GM12891 (cell line): ENCODE data around the gene NXF1. TPM values are rescaled to one million over a fixed set of nuclear protein-coding genes. Genes with fewer than 3 reads are reported as not detected.

ENCODE experiments used
- DNase-seq: peaks from one replicate; pipeline ENCODE4 v3.0.0; 2011; ENCODE audit warnings: low spot score; ENCODE audit not compliant: insufficient read length
- FAIRE-seq: peaks from 2 replicates; lab custom pipeline; 2011; peaks lifted over from hg19 to GRCh38; lab: Jason Lieb, UNC
- PAX5 ChIP-seq: IDR thresholded peaks from 2 replicates; pipeline ENCODE4 v1.6.1; 2011; ENCODE audit warnings: low read length, moderate library complexity, mild to moderate bottlenecking; ENCODE audit not compliant: insufficient read depth, severe bottlenecking
- POLR2A ChIP-seq: IDR thresholded peaks from 2 replicates; pipeline ENCODE4 v1.6.1; 2011; ENCODE audit warnings: low read depth, low read length, control low read depth
- POLR2AphosphoS5 ChIP-seq: IDR thresholded peaks from 2 replicates; pipeline ENCODE4 v1.6.1; 2011; ENCODE audit warnings: low read depth, low read length, control low read depth
- POU2F2 ChIP-seq: IDR thresholded peaks from 2 replicates; pipeline ENCODE4 v1.6.1; 2011; ENCODE audit warnings: low read depth, mild to moderate bottlenecking, control low read depth, low read length, moderate library complexity
- SPI1 ChIP-seq: IDR thresholded peaks from 2 replicates; pipeline ENCODE4 v1.6.1; 2011; ENCODE audit warnings: low read depth, low read length, control low read depth
- TAF1 ChIP-seq: IDR thresholded peaks from 2 replicates; pipeline ENCODE4 v1.6.1; 2011; ENCODE audit warnings: low read depth, low read length, control low read depth
- polyA plus RNA-seq: library from polyadenylated mRNA; unstranded; fragments of >200 nt; gene quantifications from one replicate; pipeline ENCODE4 v1.2.1, GENCODE V29; 2012; ENCODE audit warnings: low read depth, missing spikeins, inconsistent platforms; ENCODE audit not compliant: missing spikeins

Gene NXF1
- polyA plus RNA-seq: 62.7 TPM

DNA sequence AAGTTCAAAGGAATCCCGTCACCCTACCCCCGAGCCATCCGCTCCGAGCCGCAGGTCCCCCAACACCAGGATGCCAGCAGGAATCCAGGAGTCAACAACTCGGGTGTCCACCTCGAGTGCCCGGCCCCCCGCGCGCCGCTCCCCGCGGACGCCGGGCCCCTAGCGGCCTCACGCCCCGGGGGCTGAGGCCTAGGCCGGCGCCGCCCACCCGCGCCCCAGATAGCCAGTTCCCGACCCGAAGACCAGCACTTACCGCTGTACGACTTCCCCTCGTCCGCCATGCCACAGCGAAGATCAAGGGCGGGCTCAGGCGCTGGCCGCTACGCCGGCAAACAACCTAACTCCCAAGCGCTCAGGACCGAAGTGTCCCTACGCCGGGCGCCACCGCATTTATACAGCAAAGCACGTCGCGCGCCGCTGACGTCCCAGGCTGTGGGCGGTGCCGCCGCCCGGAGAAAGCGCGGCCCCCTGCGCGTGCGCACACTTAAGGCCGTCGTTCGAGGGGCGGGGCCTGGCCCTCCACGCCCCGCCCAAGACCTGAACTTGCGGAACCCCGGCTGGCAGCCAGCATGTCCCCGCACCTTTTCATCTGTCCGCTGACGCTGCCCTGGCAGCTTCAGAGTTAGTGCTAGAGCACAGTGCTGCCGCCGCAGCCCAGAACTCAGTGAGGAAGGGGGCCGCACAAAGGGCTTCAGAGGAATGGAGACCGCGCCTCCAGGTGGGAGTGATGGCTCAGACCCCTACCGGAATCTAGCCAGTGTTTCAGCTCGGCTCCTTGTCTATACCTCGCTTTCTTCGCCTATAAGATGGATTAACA, at the start of gene NXF1:
Gene NXF1 (minus strand): TSS at position 365 of the 817 bp plus-strand sequence. CDS start 84 bp downstream, at position 281.
- FAIRE-seq (peak; percentile 97), DNase-seq (peak; percentile 92)
- TF ChIP-seq POU2F2: peak; percentile 98
- TF ChIP-seq SPI1: no peak
- TF ChIP-seq POLR2A: peak; percentile 100
- peak; percentile 99 for TF ChIP-seq TAF1
- peak; percentile 100 for TF ChIP-seq POLR2AphosphoS5
- TF ChIP-seq PAX5: peak; percentile 59

DNA sequence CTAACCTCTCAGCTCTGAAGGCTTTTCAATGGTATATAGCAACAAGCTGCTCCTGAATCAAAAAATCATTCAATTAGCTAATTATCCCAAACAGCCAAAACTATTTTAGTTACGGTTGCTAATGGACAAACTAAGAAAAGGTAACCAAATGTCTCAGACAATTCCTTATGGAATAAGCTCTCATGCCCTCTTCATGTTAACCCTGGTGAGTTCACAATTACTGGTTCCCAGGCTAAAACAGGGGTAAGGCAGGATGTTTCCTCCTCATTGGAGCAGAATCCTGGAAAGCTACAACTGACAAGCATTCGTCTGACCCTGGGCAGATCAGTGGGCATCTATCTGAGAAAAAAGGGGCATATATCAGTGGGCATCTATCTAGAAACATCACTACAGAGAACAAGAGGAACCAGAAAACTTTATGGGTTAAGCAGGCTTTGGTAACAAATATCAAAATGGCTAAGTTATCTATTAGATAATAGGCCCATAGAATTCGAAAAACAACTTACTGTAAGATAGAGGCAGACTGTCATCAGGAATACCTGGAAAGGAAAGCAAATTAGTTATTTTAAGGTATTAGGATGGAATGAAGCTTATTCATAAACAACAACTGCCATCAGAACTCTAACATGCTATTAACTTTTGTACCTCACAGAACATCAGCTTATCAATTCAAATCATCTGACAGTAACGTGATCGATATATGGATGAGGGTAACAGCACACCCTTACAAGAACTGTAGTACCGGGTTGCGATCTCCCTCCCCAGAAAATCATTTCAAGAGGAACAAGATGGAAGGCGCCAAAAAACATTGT, 49.0 kb upstream of the NXF1 start:
- TF ChIP-seq TAF1 (no peak), POU2F2 (no peak), POLR2A (no peak; the same call in 1 of the 2 replicates), POLR2AphosphoS5 (peak; percentile 40; the same call in 1 of the 2 replicates), SPI1 (no peak), PAX5 (no peak)
- FAIRE-seq: no peak
- no peak for DNase-seq

DNA sequence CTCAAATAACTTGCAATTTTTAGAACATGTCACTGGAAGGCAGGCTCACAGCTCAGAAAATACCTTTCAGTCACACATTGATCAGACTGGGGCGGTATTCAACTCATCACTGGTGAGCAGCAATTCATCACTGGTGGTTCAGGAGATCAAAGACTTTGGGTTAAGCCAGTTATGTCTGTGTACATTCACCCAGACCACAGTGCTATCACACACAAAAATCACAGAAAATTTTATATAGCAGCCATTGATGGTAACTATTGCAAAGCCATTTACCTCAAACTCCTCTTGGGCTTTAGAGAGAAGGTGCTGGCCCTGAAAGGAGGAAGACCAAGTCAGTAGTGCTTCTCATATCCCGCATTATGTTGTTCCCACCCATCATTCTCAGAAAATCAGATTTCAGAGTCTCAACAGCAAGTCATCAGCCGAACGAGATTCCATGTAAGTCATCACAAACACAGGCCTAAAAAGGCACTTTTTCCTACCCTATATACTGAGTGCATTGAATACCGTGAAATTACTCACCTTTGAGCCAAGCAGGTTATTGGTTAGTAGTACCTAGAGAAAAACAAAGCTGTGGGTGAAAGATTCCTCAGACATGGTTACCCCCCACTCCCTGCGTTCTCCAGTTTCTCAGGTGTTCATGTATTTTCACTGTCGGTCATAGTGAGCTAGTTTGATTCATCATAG, 48.2 kb upstream of the NXF1 start:
- DNase-seq: no peak
- TF ChIP-seq PAX5 (no peak), POU2F2 (no peak), SPI1 (no peak), TAF1 (no peak), POLR2AphosphoS5 (no peak), POLR2A (no peak)
- FAIRE-seq: no peak

DNA sequence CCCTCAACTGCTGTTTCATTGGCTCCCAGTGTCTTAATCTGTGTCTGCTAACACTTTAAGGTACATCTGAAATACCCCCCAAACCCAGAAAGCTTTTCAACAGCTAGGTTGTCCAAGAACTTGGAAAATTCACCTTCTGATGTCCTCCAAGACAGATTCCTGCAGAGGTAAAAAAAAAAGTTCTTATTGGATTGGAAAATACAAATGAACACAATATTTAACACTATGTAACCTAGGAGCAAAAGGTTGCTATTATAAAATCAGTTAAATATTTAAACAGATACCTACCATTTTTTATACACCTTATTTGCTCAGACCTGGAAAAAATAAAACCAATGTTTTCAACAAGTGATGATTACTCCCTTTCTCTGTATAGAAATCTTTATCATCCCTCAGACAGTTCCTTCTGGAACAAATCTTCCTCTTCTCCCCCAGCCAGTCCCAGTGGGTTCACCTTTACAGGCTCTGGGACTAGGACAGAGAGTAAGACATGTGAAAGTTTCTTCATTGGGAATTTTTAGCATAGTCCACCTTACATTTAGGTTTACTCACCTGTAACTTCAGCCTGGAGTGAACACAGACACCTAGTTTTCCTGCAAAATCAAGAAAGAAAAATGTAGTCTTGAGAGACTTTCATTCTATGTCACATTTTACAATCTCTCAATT, 47.4 kb upstream of the NXF1 start:
- no peak for DNase-seq
- no peak for TF ChIP-seq POLR2AphosphoS5
- no peak for TF ChIP-seq POU2F2
- TF ChIP-seq POLR2A: 0 out of 2 replicates have a peak, but pooled peaks have one; percentile 15
- TF ChIP-seq SPI1: no peak
- FAIRE-seq: no peak

DNA sequence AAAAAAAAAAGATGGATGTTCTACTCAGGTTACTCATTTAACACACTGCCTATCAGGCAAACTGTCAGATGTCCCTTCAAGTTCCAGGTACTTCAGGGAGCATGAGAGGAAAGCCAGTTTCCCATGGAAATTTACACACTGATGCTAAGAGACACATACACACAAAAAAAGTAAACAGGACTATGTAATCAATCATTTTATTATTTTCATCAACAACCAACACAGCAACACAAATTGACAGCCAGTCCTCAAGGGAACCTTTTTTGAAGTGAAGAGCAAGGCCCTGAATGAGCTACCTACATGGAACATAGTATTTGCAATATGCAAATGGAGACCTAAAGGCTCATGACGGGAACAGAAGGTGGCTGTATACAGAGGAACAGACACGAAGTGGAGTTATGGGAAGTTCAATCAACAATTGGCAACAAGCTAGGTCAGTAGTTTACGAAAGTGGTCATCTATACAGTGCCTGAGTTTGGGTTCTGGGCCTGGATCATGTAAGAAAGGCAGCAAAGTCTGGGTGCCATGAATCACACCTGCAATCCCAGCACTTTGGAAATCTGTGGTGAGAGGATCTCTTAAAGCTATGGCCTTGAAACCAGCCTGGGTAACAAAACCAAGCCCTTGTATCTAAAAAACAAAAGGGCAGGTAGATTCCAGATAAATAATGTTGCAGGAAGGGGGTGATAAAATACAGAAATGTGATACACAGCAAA, 46.7 kb upstream of the NXF1 start:
- FAIRE-seq (no peak), DNase-seq (no peak)
- TF ChIP-seq POLR2A: peak; percentile 13; the same call in 1 of the 2 replicates
- 0 out of 2 replicates have a peak, but pooled peaks have one; percentile 55 for TF ChIP-seq POU2F2
- no peak; the same call in 1 of the 2 replicates for TF ChIP-seq POLR2AphosphoS5
- TF ChIP-seq TAF1: no peak

DNA sequence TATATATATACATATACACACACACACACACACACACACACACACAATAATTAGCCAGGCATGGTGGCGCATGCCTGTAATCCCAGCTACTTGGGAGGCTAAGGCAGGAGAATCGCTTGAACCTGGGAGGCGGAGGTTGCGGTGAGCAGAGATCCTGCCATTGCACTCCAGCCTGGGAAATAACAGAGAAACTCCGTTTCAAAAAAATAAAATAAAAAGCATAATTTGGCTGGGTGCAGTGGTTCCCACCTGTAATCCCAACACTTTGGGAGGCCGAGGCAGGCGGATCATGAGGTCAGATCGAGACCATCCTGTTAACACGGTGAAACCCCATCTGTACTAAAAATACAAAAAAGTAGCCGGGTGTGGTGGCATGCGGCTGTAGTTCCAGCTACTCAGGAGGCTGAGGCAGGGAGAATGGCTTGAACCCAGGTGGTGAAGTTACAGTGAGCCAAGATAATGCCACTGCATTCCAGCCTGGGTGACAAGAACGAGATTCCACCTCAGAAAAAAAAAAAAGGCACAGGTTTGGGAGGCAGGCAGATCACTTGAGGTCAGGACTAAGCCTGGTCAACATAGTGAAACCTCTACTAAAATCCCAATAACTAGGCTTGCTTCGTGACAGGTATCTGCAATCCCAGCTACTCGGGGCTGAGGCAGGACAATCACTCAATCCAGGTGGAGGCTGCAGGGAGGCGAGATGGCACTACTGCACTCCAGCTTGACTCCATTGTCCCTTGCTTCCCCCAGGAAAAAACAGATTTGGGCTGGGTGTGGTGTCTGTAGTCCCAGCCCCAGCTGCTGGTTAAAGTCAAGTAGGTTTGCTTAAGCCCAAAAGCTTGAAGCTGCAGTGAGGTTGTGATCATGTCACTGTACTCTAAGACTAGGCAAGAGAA, 45.9 kb upstream of the NXF1 start:
- DNase-seq (no peak), FAIRE-seq (no peak)
- TF ChIP-seq POLR2AphosphoS5: peak; percentile 82; the same call in 1 of the 2 replicates
- TF ChIP-seq SPI1: no peak
- peak; percentile 69 for TF ChIP-seq POU2F2
- TF ChIP-seq TAF1: no peak
- peak; percentile 88 for TF ChIP-seq POLR2A

DNA sequence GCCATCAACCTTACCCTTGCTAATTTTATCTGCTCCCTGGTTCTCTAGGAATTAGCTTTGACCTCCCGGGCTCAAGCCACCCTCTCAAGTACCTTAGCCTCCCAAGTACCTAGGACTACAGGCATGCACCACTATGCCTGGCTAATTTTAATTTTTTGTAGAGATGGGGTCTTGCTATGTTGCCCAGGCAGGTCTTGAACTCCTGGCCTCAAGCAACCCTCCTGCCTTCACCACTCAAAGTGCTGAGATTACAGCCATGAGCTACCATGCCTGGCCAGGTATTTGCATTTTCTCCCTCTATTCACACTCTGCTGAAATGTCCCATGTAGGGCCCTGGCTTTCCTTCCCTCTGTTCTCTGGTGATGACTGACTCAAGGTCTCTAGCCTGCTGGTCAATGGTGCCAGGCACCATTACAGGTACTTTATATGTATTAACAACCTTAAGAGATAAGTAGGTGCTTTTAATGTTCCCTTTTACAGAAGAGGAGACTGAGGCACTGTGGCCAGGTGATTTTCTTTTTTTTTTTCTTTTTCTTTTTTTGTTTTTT, 42.6 kb upstream of the NXF1 start:
- FAIRE-seq (no peak), DNase-seq (no peak)
- no peak for TF ChIP-seq POLR2AphosphoS5
- no peak for TF ChIP-seq PAX5
- no peak for TF ChIP-seq POLR2A
- TF ChIP-seq SPI1: no peak
- no peak for TF ChIP-seq POU2F2
- TF ChIP-seq TAF1: no peak

DNA sequence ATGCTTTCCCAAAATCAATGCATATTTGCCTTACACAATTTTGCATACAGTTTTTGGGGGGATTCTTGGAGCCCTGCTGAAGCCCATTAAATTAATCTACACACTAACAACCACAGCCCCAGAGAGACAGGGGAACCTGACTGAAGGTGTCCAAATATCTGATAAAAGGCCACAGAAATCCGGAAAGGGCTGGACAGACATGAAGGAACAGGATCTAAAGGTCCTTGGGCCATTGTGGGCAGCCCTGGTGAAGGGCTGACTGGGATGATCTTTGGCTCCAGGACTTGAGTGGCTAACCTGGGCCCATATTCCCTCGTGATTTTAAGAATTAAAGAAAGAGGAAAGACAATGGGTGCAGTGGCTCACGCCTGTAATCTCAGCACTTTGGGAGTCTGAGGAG, 40.9 kb upstream of the NXF1 start:
- FAIRE-seq (no peak), DNase-seq (no peak)
- no peak for TF ChIP-seq SPI1
- TF ChIP-seq PAX5: no peak
- TF ChIP-seq POLR2A: no peak
- TF ChIP-seq TAF1: no peak
- no peak for TF ChIP-seq POU2F2
- no peak for TF ChIP-seq POLR2AphosphoS5
